ENCODE results near the gene EPHA2.

The EPHA2 gene

DNA sequence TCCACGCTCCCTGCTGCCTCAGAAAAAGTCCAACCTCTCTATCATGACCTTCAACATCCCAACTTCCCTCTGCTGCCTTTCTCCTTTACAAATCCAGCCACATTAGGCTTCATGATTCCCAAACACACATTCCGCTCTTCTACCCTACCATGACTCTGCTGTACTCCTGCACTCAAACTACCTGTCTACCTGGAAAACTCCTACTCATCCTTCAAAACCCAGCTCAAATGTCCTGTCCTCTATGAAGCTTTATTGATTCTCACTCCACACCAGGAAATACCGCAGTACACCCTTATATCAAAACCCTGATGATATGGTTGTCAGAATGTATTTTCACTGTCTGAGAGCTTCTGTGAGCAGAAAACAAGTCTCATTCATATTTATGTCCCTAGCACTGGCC, 47.7 kb upstream of the EPHA2 start:
- H3K27me3 ChIP-seq (ENCODE audit: control insufficient read depth, insufficient read depth, low read length): no peaks in the 10 kb centered on the region
- H3K4me3 ChIP-seq (ENCODE audit: low read depth, low read length): no peak overlapping the region
- H3K4me1 ChIP-seq: no peaks in the 10 kb centered on the region
- no peak overlapping the region for H3K9ac ChIP-seq
- H3K36me3 ChIP-seq (ENCODE audit: control insufficient read depth, insufficient read depth, low read length): no peaks in the 10 kb centered on the region
- no peak overlapping the region for H2AFZ ChIP-seq
- no peak overlapping the region for H3K4me2 ChIP-seq (ENCODE audit: low read length)
- TF ChIP-seq, protein P1, sequence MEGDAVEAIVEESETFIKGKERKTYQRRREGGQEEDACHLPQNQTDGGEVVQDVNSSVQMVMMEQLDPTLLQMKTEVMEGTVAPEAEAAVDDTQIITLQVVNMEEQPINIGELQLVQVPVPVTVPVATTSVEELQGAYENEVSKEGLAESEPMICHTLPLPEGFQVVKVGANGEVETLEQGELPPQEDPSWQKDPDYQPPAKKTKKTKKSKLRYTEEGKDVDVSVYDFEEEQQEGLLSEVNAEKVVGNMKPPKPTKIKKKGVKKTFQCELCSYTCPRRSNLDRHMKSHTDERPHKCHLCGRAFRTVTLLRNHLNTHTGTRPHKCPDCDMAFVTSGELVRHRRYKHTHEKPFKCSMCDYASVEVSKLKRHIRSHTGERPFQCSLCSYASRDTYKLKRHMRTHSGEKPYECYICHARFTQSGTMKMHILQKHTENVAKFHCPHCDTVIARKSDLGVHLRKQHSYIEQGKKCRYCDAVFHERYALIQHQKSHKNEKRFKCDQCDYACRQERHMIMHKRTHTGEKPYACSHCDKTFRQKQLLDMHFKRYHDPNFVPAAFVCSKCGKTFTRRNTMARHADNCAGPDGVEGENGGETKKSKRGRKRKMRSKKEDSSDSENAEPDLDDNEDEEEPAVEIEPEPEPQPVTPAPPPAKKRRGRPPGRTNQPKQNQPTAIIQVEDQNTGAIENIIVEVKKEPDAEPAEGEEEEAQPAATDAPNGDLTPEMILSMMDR (IDR thresholded peaks at IDR 0.05): no peak
- H3K9me3 ChIP-seq (ENCODE audit: control insufficient read depth, low read length): no peaks in the 10 kb centered on the region
- H3K79me2 ChIP-seq: no peaks in the 10 kb centered on the region
- no peak overlapping the region for H3K27ac ChIP-seq

DNA sequence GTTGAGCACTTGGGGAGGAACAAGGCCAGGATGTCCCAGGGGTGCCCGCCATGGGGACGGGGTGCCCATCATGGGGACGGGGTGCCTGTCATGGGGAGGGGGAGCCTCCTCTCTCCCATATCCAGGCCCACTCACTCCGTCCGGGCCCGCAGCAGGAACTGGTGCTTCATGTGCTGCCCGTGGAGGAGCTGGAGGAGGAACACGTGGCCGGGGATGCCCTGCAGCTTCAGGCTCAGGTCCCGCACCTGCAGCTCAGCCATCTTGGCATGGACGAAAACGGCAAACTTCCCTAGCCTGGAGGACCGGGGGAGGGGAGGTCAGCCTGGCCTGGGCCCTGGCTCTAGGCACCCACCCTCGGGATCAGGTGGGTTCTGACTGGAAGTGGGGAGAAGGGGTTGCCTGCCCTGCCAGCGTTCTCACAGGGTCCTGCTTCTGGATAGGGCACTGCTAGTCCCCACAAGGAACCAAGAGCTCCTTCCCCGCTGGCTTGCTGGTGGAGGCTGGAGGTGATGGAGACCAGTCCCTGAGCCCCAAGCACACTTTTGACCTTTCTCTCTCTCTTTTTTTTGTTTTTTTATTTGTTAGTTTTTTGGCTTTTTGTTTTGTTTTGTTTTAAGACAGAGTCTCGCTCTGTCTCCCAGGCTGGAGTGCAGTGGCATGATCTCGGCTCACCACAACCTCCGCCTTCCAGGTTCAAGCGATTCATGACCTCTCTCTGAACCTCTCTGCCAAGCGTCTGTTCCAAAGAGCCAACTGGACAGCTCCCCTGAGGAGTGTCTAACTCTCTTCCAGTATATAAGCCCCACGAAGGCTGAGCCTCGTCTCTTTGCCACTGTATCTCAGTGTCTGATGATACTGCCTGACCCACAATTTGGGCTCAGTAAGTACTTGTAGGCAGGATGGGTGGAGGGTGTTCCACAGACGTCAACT, 46.7 kb upstream of the EPHA2 start:
- Histone ChIP-seq H3K4me1 (no peaks in the 10 kb centered on the region), H3K4me2 (ENCODE audit: low read length) (no peak overlapping the region), H3K27me3 (ENCODE audit: control insufficient read depth, insufficient read depth, low read length) (no peaks in the 10 kb centered on the region), H2AFZ (no peak overlapping the region), H3K9me3 (ENCODE audit: control insufficient read depth, low read length) (no peaks in the 10 kb centered on the region), H3K9ac (no peak overlapping the region), H3K4me3 (ENCODE audit: low read depth, low read length) (no peak overlapping the region), H3K36me3 (ENCODE audit: control insufficient read depth, insufficient read depth, low read length) (no peaks in the 10 kb centered on the region), H3K79me2 (no peaks in the 10 kb centered on the region), H3K27ac (no peak overlapping the region)
- TF ChIP-seq, protein P1 (IDR thresholded peaks at IDR 0.05): no peak

DNA sequence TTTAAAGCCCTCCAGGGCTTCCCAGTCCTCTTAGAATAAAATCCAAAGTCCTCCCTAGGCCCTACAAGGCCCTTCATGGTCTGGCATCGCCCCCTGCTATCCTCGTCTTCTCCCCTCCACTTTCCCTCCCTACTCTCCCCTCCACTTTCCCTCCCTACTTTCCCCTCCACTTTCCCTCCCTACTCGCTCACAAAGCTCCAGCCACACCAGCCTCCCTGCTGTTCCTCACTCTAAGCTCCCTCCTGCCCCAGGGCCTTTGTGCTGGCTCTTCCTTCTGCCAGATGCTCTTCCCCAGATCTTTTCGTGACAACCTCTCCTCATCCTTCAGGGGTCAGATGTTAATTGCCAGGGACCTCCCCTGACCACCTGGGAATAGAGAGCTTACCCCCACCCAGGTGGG, 43.8 kb upstream of the EPHA2 start:
- Histone ChIP-seq H2AFZ (no peak overlapping the region), H3K4me1 (no peaks in the 10 kb centered on the region), H3K79me2 (no peaks in the 10 kb centered on the region), H3K9me3 (ENCODE audit: control insufficient read depth, low read length) (no peaks in the 10 kb centered on the region), H3K9ac (no peak overlapping the region), H3K27ac (no peak overlapping the region), H3K4me2 (ENCODE audit: low read length) (no peak overlapping the region), H3K36me3 (ENCODE audit: control insufficient read depth, insufficient read depth, low read length) (no peaks in the 10 kb centered on the region), H3K4me3 (ENCODE audit: low read depth, low read length) (no peak overlapping the region), H3K27me3 (ENCODE audit: control insufficient read depth, insufficient read depth, low read length) (no peaks in the 10 kb centered on the region)
- TF ChIP-seq, protein P1 (IDR thresholded peaks at IDR 0.05): no peak

DNA sequence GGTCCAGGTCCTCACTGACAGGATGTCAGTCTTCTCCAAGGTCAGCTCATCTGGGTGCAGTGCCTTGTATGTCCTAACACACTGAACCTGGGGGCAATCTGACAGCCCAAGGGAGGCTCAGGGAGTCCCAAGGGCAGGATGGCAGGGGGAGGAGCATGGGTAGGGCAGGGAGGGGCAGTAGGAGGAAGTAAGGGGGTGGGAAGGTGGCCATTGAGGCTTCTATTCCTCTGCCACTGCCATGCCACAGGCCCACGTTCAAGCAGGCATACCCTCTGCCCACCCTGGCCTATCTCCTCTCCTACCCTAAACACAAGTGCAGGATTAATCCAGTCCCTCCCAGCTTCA, 43.3 kb upstream of the EPHA2 start:
- Histone ChIP-seq H3K9me3 (ENCODE audit: control insufficient read depth, low read length) (no peaks in the 10 kb centered on the region), H3K79me2 (no peaks in the 10 kb centered on the region), H3K4me2 (ENCODE audit: low read length) (no peak overlapping the region), H3K27ac (no peak overlapping the region), H3K4me1 (no peaks in the 10 kb centered on the region), H3K4me3 (ENCODE audit: low read depth, low read length) (no peak overlapping the region), H3K27me3 (ENCODE audit: control insufficient read depth, insufficient read depth, low read length) (no peaks in the 10 kb centered on the region), H2AFZ (no peak overlapping the region), H3K9ac (no peak overlapping the region), H3K36me3 (ENCODE audit: control insufficient read depth, insufficient read depth, low read length) (no peaks in the 10 kb centered on the region)
- TF ChIP-seq, protein P1 (IDR thresholded peaks at IDR 0.05): no peak
